Tibial nerve (tissue), 4 donors: ENCODE data around the gene SUPT3H. TPM values are rescaled to one million over a fixed set of nuclear protein-coding genes. Genes with fewer than 3 reads are reported as not detected.

Experiments used
- DNase-seq, 2 donors: peaks; one replicate each; pipeline ENCODE4 v3.0.0-alpha.2; 2019; ENCODE audit warnings: low spot score in 2 of 2
- H3K27ac ChIP-seq, 4 donors: fragments of 200-600 bp; sonication (generic) in 3 of 4; one replicate each; pipeline ENCODE4 v1.5.1; 2017 to 2019; ENCODE audit warnings: mild to moderate bottlenecking in 1 of 4
- H3K27me3 ChIP-seq, 2 donors: fragments of 200-600 bp; sonication (generic) in 1 of 2; one replicate each; pipeline versions ENCODE4 v1.5.1 to v1.6.0; 2017 to 2019
- H3K36me3 ChIP-seq, 3 donors: fragments of 200-600 bp; sonication (generic); one replicate each; pipeline ENCODE4 v1.5.1; 2018 to 2019
- H3K4me1 ChIP-seq, 4 donors: fragments of 200-600 bp; sonication (generic) in 3 of 4; one replicate each; pipeline ENCODE4 v1.5.1; 2017 to 2019
- H3K4me3 ChIP-seq, 4 donors: fragments of 200-600 bp; sonication (generic) in 3 of 4; one replicate each; pipeline ENCODE4 v1.5.1; 2017 to 2019; ENCODE audit warnings: mild to moderate bottlenecking in 1 of 4, moderate library complexity in 1 of 4
- H3K9me3 ChIP-seq, 4 donors: fragments of 200-600 bp; sonication (generic) in 3 of 4; one replicate each; pipeline ENCODE4 v1.5.1; 2017 to 2019
- CTCF ChIP-seq, 5 experiments: fragments of 200-600 bp in 3 of 5; fragments of 450-650 bp in 2 of 5; sonication (generic) in 3 of 5; IDR thresholded peaks; one replicate each; pipeline ENCODE4 v1.5.1; 2016 to 2019; ENCODE audit warnings: antibody characterized with exemption in 5 of 5, mild to moderate bottlenecking in 3 of 5, moderate library complexity in 2 of 5
- EP300 ChIP-seq, 2 donors: sonication (generic); formaldehyde crosslinking; IDR thresholded peaks; one replicate each; pipeline ENCODE4 v1.6.1; 2017; ENCODE audit warnings: antibody characterized with exemption in 2 of 2, mild to moderate bottlenecking in 1 of 2
- POLR2A ChIP-seq, 2 donors: fragments of 450-650 bp; IDR thresholded peaks; one replicate each; pipeline ENCODE4 v1.6.1; 2017; ENCODE audit warnings: antibody characterized with exemption in 2 of 2, mild to moderate bottlenecking in 2 of 2, moderate library complexity in 2 of 2
- WGBS, 2 donors: methylation state at CpG; one replicate each; pipeline ENCODE4 v1.1.5; 2018; 5-methylcytosine and 5-hydroxymethylcytosine counted together
- total RNA-seq, 4 donors: library from RNA; depleted of rRNA; stranded (reverse); fragments of >200 nt; gene quantifications; one replicate each; pipeline ENCODE4 v1.1.0, GENCODE V29; 2016

Gene SUPT3H
- total RNA-seq, 4 donors from 2014 or later: 6.6 to 16.5 (median 14.8) TPM

- Histone ChIP-seq H3K36me3 (no peaks in the 10 kb centered on the region), H3K4me1 (no peaks in the 10 kb centered on the region), H3K27ac (no peak overlapping the region), H3K4me3 (no peak overlapping the region), H3K27me3 (no peaks in the 10 kb centered on the region), H3K9me3 (no peaks in the 10 kb centered on the region)
- WGBS, 2 donors: 65 to 74% methylated on average over 2 of the region's 2 CpGs
- no peak for TF ChIP-seq EP300 (IDR thresholded peaks at IDR 0.05)
- TF ChIP-seq POLR2A (IDR thresholded peaks at IDR 0.05): no peak
- TF ChIP-seq CTCF (IDR thresholded peaks at IDR 0.05): no peak
- DNase-seq: no peak
These were observed 20.5 kb upstream of the SUPT3H start for GRCh38 chr6:45398075-45398813.

GRCh38 chr6:45394586-45395095, 16.9 kb upstream of the SUPT3H start:
- peaks cover 0 to 7% (median 0%) of the 10 kb centered on the region in 4 donors for H3K9me3 ChIP-seq
- H3K4me3 ChIP-seq: no peak overlapping the region
- H3K27ac ChIP-seq: no peak overlapping the region
- no peaks in the 10 kb centered on the region for H3K36me3 ChIP-seq
- TF ChIP-seq EP300 (IDR thresholded peaks at IDR 0.05) (no peak), CTCF (IDR thresholded peaks at IDR 0.05) (no peak), POLR2A (IDR thresholded peaks at IDR 0.05) (no peak)
- no peaks in the 10 kb centered on the region for H3K4me1 ChIP-seq
- H3K27me3 ChIP-seq: no peaks in the 10 kb centered on the region
- WGBS, 2 donors: 61 to 71% methylated on average over 4 of the region's 4 CpGs
- DNase-seq: no peak

- WGBS, 2 donors: 60 to 61% methylated on average over 3 of the region's 3 CpGs
- no peaks in the 10 kb centered on the region for H3K4me1 ChIP-seq
These were observed 10.6 kb upstream of the SUPT3H start for GRCh38 chr6:45388328-45388727.

GRCh38 chr6:45387236-45387635, 9.5 kb upstream of the SUPT3H start:
- no peak overlapping the region for H3K27ac ChIP-seq
- WGBS, 2 donors: 68 to 79% methylated on average over 5 of the region's 5 CpGs
- DNase-seq: no peak
- no peak overlapping the region for H3K4me3 ChIP-seq
- TF ChIP-seq CTCF (IDR thresholded peaks at IDR 0.05) (no peak), EP300 (IDR thresholded peaks at IDR 0.05) (no peak), POLR2A (IDR thresholded peaks at IDR 0.05) (no peak)
- no peaks in the 10 kb centered on the region for H3K4me1 ChIP-seq
- H3K36me3 ChIP-seq: no peaks in the 10 kb centered on the region
- H3K27me3 ChIP-seq: no peaks in the 10 kb centered on the region
- peaks cover 0 to 1% (median 0%) of the 10 kb centered on the region in 4 donors for H3K9me3 ChIP-seq

More at GRCh38 chr6:45388328-45388727, 10.6 kb upstream of the SUPT3H start:
- no peaks in the 10 kb centered on the region for H3K27me3 ChIP-seq
- no peak overlapping the region for H3K4me3 ChIP-seq
- no peaks in the 10 kb centered on the region for H3K36me3 ChIP-seq
- peaks cover 0 to 7% (median 0%) of the 10 kb centered on the region in 4 donors for H3K9me3 ChIP-seq
- no peak for DNase-seq
- TF ChIP-seq EP300 (IDR thresholded peaks at IDR 0.05) (no peak), POLR2A (IDR thresholded peaks at IDR 0.05) (no peak), CTCF (IDR thresholded peaks at IDR 0.05) (no peak)
- H3K27ac ChIP-seq: no peak overlapping the region

GRCh38 chr6:45386501-45386900, 8.8 kb upstream of the SUPT3H start:
- TF ChIP-seq EP300 (IDR thresholded peaks at IDR 0.05): no peak
- TF ChIP-seq POLR2A (IDR thresholded peaks at IDR 0.05): no peak
- TF ChIP-seq CTCF (IDR thresholded peaks at IDR 0.05): no peak

More at GRCh38 chr6:45386501-45386900, 8.8 kb upstream of the SUPT3H start:
- H3K9me3 ChIP-seq: no peaks in the 10 kb centered on the region
- H3K36me3 ChIP-seq: no peaks in the 10 kb centered on the region
- no peaks in the 10 kb centered on the region for H3K27me3 ChIP-seq
- no peak overlapping the region for H3K4me3 ChIP-seq
- H3K4me1 ChIP-seq: no peaks in the 10 kb centered on the region
- WGBS, 2 donors: 81 to 83% methylated on average over 3 of the region's 3 CpGs
- no peak overlapping the region for H3K27ac ChIP-seq
- DNase-seq: no peak
